NB4 (cell line): Measurements from ENCODE around the gene CFHR1.
"Not testable (repeated sequence)": the region's sequence is repeated elsewhere in the genome, so short reads cannot be mapped to it uniquely, and the experiment has no call there.

Experiments
- CTCF ChIP-seq: IDR thresholded peaks from one replicate; pipeline ENCODE4 v1.5.1; 2012; ENCODE audit warnings: low read depth, low read length
- POLR2A ChIP-seq: IDR thresholded peaks from 2 replicates; pipeline ENCODE4 v1.6.1; 2011; ENCODE audit warnings: mild to moderate bottlenecking; ENCODE audit not compliant: insufficient read length; ENCODE audit errors: extremely low read depth

GRCh38 chr1:196791252-196791651 is 28.3 kb upstream of the CFHR1 start:
- not testable (repeated sequence) for TF ChIP-seq POLR2A, CTCF
